K562 (cell line): ENCODE data around the gene TBL1X. TPM values are rescaled to one million over a fixed set of nuclear protein-coding genes. Genes with fewer than 3 reads are reported as not detected.

Source experiments
- ATAC-seq: fragments of 200-7000 bp; cut with Tn5 transposase; 3 replicates; pipeline ENCODE4 v1.9.1; 2020; ENCODE audit warnings: moderate library complexity
- BruUV-seq: library from RNA; stranded (reverse); fragments of 400-500 nt; replicated peaks from 2 replicates; lab custom pipeline; 2021; lab: Mats Ljungman, UMichigan
- CTCF ChIA-PET: fragments of 300-600 bp; formaldehyde crosslinking; extraction: SDS; loops from one replicate; lab custom pipeline; 2021; ENCODE audit warnings: low intra/inter-chr PET ratio; lab: Yijun Ruan, JAX
- POLR2A ChIA-PET: fragments of 300-600, 350-650 bp; sonication (Branson Sonifier 250); formaldehyde crosslinking; extraction: SDS; loops from one replicate; lab custom pipeline; 2021; ENCODE audit warnings: antibody characterized with exemption, inconsistent platforms; lab: Yijun Ruan, JAX
- DNase-seq, 4 experiments: peaks; one replicate each; pipeline versions ENCODE4 v3.0.0 to v3.0.0-alpha.2; 2011 to 2018; ENCODE audit warnings: low spot score in 3 of 4, mixed read lengths in 3 of 4; ENCODE audit errors: extremely low read depth in 1 of 4
- FAIRE-seq: peaks from 2 replicates; lab custom pipeline; 2011; peaks lifted over from hg19 to GRCh38; lab: Jason Lieb, UNC
- H2AFZ ChIP-seq: 2 replicates; pipeline ENCODE4 v1.6.0; 2011; ENCODE audit warnings: low read depth, low read length, control low read depth, inconsistent platforms
- H3K27ac ChIP-seq: fragments of 200-600 bp; 3 replicates; pipeline ENCODE4 v1.8.0; 2011; ENCODE audit warnings: low read depth, mild to moderate bottlenecking, control low read depth, inconsistent platforms, low read length, moderate library complexity, mixed read lengths; ENCODE audit errors: extremely low read depth
- H3K27me3 ChIP-seq, 2 experiments: fragments of 300-600 bp in 1 of 2; 2 replicates in 1 of 2; 3 replicates in 1 of 2; pipeline versions ENCODE4 v1.6.0 to v1.8.0; 2011; ENCODE audit warnings: inconsistent platforms in 2 of 2, low read length in 2 of 2, mild to moderate bottlenecking in 1 of 2, mixed read lengths in 1 of 2, moderate library complexity in 1 of 2; ENCODE audit not compliant: control insufficient read depth in 2 of 2, insufficient read depth in 2 of 2
- H3K36me3 ChIP-seq: fragments of 300-600 bp; 3 replicates; pipeline ENCODE4 v1.8.0; 2011; ENCODE audit warnings: mild to moderate bottlenecking, low read length, inconsistent platforms; ENCODE audit not compliant: control insufficient read depth, insufficient read depth
- H3K4me1 ChIP-seq, 2 experiments: fragments of 200-600 bp in 1 of 2; replicated peaks in 1 of 2; 2 replicates in 1 of 2; 3 replicates in 1 of 2; pipeline versions ENCODE4 v1.5.1 to v1.8.0; 2011; ENCODE audit warnings: inconsistent platforms in 2 of 2, low read length in 2 of 2, mild to moderate bottlenecking in 1 of 2, mixed read lengths in 1 of 2, moderate library complexity in 1 of 2; ENCODE audit not compliant: control insufficient read depth in 2 of 2, insufficient read depth in 2 of 2
- H3K4me2 ChIP-seq: 2 replicates; pipeline ENCODE4 v1.6.1; 2011; ENCODE audit warnings: low read length, control low read depth, inconsistent platforms, mixed read lengths; ENCODE audit not compliant: insufficient read depth
- H3K4me3 ChIP-seq: fragments of 200-600 bp; sonication (generic), shearing (Covaris generic); 2 replicates; pipeline ENCODE4 v1.5.1; 2016; ENCODE audit warnings: control low read depth, inconsistent platforms
- H3K79me2 ChIP-seq: fragments of 200-600 bp; 3 replicates; pipeline ENCODE4 v1.8.0; 2011; ENCODE audit warnings: low read length, inconsistent platforms; ENCODE audit not compliant: control insufficient read depth, insufficient read depth
- H3K9ac ChIP-seq, 2 experiments: 2 replicates each; pipeline versions ENCODE4 v1.6.0 to v1.6.1; 2011; ENCODE audit warnings: low read depth in 2 of 2, low read length in 2 of 2, control low read depth in 1 of 2, inconsistent platforms in 1 of 2, mild to moderate bottlenecking in 1 of 2, mixed read lengths in 1 of 2; ENCODE audit not compliant: insufficient read depth in 1 of 2
- H3K9me1 ChIP-seq: one replicate; pipeline ENCODE4 v1.6.0; 2011; ENCODE audit warnings: inconsistent platforms, mild to moderate bottlenecking, low read length, moderate library complexity; ENCODE audit not compliant: control insufficient read depth, insufficient read depth
- H3K9me3 ChIP-seq: replicated peaks from 2 replicates; pipeline ENCODE4 v1.5.1; 2011; ENCODE audit warnings: low read depth, low read length, inconsistent platforms; ENCODE audit not compliant: control insufficient read depth, insufficient read depth
- H4K20me1 ChIP-seq: replicated peaks from 2 replicates; pipeline ENCODE4 v1.6.1; 2011; ENCODE audit warnings: low read length, inconsistent platforms, mixed read lengths; ENCODE audit not compliant: control insufficient read depth, insufficient read depth
- DDX20 ChIP-seq: fragments of 450-650 bp; IDR thresholded peaks from 2 replicates; pipeline ENCODE4 v1.6.1; 2016; ENCODE audit warnings: missing genetic modification characterization, low read depth, mild to moderate bottlenecking, missing compliant biosample characterization, moderate library complexity
- MAFG ChIP-seq: fragments of 450-650 bp; conservative IDR thresholded peaks from 2 replicates; pipeline ENCODE4 v1.6.1; 2016; ENCODE audit warnings: missing genetic modification characterization, missing compliant biosample characterization
- NR1H2 ChIP-seq: sonication (generic); formaldehyde crosslinking; IDR thresholded peaks from 2 replicates; pipeline ENCODE4 v1.4.0; 2020; ENCODE audit warnings: mild to moderate bottlenecking, missing genetic modification reagents
- SPI1 ChIP-seq: IDR thresholded peaks from 2 replicates; pipeline ENCODE4 v1.6.1; 2011; ENCODE audit warnings: low read depth, low read length, control low read depth, borderline replicate concordance
- ZKSCAN1 ChIP-seq: fragments of 150-350 bp; IDR thresholded peaks from 2 replicates; pipeline ENCODE4 v1.6.1; 2016; ENCODE audit warnings: low read depth, low read length
- WGBS: fragments of 100-300 bp; shearing (Covaris generic); methylation state at CpG from one replicate; pipeline ENCODE4 v1.1.6; 2016; ENCODE audit warnings: low coverage, mixed read lengths; ENCODE audit not compliant: insufficient coverage; ENCODE audit errors: missing lambda C conversion rate; 5-methylcytosine and 5-hydroxymethylcytosine counted together
- in situ Hi-C: fragments of 300-500 bp; cut with MboI; formaldehyde crosslinking; loops from 4 replicates; pipeline ENCODE4 v1.15.0; 2018; ENCODE audit warnings: inconsistent platforms, mixed read lengths
- intact Hi-C: fragments of 100-400 bp; cut with micrococcal nuclease; formaldehyde crosslinking; loops from 2 replicates; pipeline ENCODE4 v1.14.2; 2022
- polyA plus RNA-seq, 8 experiments: library from polyadenylated mRNA; depleted of rRNA in 4 of 8; stranded (reverse) in 5 of 8; unstranded in 3 of 8; fragments of >200 nt; fragmentation: Nextera tagmentation in 2 of 8; fragmentation: Illumina TruSeq in 1 of 8; extraction: Ambion mirVana in 2 of 8; extraction: Trizol in 1 of 8; gene quantifications; 2 replicates each; pipeline versions ENCODE4 v1.2.1 to v1.2.3, GENCODE V29; 2011 to 2014; ENCODE audit warnings: inconsistent platforms in 1 of 8, missing spikeins in 1 of 8
- total RNA-seq, 7 experiments: library from RNA; depleted of rRNA in 6 of 7; stranded (reverse); fragments of >200 nt in 6 of 7; fragmentation: Illumina TruSeq in 2 of 7; extraction: Trizol in 2 of 7; gene quantifications; 2 replicates each; pipeline versions ENCODE4 v1.2.1 to v1.2.3, GENCODE V29; 2011 to 2021; ENCODE audit warnings: low replicate concordance in 1 of 7
- TF ChIP-seq, protein P1 (sequence below): sonication (generic); formaldehyde crosslinking; IDR thresholded peaks from 2 replicates; pipeline ENCODE4 v1.8.0; 2023; ENCODE audit warnings: mild to moderate bottlenecking, missing genetic modification reagents
- TF ChIP-seq, protein P2 (sequence below): fragments of 450-650 bp; IDR thresholded peaks from 2 replicates; pipeline ENCODE4 v1.6.1; 2014; ENCODE audit warnings: low read depth, mild to moderate bottlenecking, moderate library complexity, borderline replicate concordance
- TF ChIP-seq, protein P3 (sequence below), 2 experiments: IDR thresholded peaks; 2 replicates each; pipeline ENCODE4 v1.6.1; 2011; ENCODE audit warnings: borderline replicate concordance in 1 of 2, control low read depth in 1 of 2, low read depth in 1 of 2, low read length in 1 of 2, mild to moderate bottlenecking in 1 of 2, mixed read lengths in 1 of 2, moderate library complexity in 1 of 2; ENCODE audit not compliant: insufficient read depth in 1 of 2, insufficient read length in 1 of 2, poor library complexity in 1 of 2, severe bottlenecking in 1 of 2; ENCODE audit errors: extremely low read depth in 1 of 2
- TF ChIP-seq, protein P4 (sequence below): fragments of 200-800 bp; sonication (Bioruptor generic); IDR thresholded peaks from 2 replicates; pipeline ENCODE4 v1.6.1; 2017; ENCODE audit warnings: missing genetic modification characterization, missing compliant biosample characterization

Gene TBL1X
- total and polyA plus RNA-seq, 9 of the 15 experiments (the other 6 are each of a cell fraction or from before 2014, with no cell fraction given): 6.0 to 49.6 (median 19.7) TPM

DNA sequence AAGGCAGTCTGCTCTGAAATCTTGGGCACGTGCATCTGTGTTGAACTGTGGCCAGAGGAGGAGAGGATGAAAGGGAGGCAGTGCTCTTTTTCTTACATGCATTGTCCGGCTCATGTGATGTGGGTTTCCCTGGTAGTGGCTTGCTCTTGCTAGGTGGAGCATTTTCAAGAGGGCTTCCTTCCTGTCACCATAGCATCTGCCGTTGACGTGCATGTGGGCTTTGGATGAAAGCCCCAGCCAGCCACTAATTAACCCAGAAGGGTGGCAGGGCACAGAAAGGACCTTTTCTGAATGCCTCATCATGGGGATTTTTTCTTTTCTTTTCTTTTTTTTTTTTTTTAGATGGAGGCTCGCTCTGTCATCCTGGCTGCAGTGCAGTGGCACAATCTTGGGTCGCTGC is 179.5 kb downstream of the TBL1X start:
- 72% methylated on average over 3 of the region's 6 CpGs for WGBS
- no TSS peak for BruUV-seq
- intact Hi-C loops (loop anchor here (10.0 kb wide), 1 partner anchor 180 kb away; the partner anchor contains the start of gene TBL1X), in situ Hi-C loops (no loop called here)
- Histone ChIP-seq H3K9me3 (no peaks in the 10 kb centered on the region), H3K27ac (no peak overlapping the region), H3K9ac (no peak overlapping the region), H3K79me2 (peaks cover 2% of the 10 kb centered on the region; the same call in 1 of the 3 replicates), H3K4me3 (no peak overlapping the region), H3K36me3 (no peaks in the 10 kb centered on the region; the same call in 2 of the 3 replicates), H2AFZ (no peak overlapping the region), H3K4me1 (peaks cover 3 to 6% of the 10 kb centered on the region in 2 experiments; a peak in 2 of 5 replicates), H3K27me3 (no peaks in the 10 kb centered on the region), H3K4me2 (no peak overlapping the region), H3K9me1 (no peaks in the 10 kb centered on the region), H4K20me1 (peaks cover 3% of the 10 kb centered on the region; the same call in 1 of the 2 replicates)
- ChIA-PET CTCF (no interaction called here), POLR2A (no interaction called here)
- FAIRE-seq (no peak), DNase-seq (no peak), ATAC-seq (no peak)
- TF ChIP-seq, protein P1, sequence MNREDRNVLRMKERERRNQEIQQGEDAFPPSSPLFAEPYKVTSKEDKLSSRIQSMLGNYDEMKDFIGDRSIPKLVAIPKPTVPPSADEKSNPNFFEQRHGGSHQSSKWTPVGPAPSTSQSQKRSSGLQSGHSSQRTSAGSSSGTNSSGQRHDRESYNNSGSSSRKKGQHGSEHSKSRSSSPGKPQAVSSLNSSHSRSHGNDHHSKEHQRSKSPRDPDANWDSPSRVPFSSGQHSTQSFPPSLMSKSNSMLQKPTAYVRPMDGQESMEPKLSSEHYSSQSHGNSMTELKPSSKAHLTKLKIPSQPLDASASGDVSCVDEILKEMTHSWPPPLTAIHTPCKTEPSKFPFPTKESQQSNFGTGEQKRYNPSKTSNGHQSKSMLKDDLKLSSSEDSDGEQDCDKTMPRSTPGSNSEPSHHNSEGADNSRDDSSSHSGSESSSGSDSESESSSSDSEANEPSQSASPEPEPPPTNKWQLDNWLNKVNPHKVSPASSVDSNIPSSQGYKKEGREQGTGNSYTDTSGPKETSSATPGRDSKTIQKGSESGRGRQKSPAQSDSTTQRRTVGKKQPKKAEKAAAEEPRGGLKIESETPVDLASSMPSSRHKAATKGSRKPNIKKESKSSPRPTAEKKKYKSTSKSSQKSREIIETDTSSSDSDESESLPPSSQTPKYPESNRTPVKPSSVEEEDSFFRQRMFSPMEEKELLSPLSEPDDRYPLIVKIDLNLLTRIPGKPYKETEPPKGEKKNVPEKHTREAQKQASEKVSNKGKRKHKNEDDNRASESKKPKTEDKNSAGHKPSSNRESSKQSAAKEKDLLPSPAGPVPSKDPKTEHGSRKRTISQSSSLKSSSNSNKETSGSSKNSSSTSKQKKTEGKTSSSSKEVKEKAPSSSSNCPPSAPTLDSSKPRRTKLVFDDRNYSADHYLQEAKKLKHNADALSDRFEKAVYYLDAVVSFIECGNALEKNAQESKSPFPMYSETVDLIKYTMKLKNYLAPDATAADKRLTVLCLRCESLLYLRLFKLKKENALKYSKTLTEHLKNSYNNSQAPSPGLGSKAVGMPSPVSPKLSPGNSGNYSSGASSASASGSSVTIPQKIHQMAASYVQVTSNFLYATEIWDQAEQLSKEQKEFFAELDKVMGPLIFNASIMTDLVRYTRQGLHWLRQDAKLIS (CRISPR knock-in tag): no peak
- no peak for TF ChIP-seq MAFG (tag)
- no peak for TF ChIP-seq ZKSCAN1
- TF ChIP-seq, protein P2, sequence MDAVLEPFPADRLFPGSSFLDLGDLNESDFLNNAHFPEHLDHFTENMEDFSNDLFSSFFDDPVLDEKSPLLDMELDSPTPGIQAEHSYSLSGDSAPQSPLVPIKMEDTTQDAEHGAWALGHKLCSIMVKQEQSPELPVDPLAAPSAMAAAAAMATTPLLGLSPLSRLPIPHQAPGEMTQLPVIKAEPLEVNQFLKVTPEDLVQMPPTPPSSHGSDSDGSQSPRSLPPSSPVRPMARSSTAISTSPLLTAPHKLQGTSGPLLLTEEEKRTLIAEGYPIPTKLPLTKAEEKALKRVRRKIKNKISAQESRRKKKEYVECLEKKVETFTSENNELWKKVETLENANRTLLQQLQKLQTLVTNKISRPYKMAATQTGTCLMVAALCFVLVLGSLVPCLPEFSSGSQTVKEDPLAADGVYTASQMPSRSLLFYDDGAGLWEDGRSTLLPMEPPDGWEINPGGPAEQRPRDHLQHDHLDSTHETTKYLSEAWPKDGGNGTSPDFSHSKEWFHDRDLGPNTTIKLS: no peak
- TF ChIP-seq DDX20 (tag): no peak
- no peak for TF ChIP-seq NR1H2 (CRISPR knock-in tag)
- TF ChIP-seq SPI1: no peak
- TF ChIP-seq, protein P3, sequence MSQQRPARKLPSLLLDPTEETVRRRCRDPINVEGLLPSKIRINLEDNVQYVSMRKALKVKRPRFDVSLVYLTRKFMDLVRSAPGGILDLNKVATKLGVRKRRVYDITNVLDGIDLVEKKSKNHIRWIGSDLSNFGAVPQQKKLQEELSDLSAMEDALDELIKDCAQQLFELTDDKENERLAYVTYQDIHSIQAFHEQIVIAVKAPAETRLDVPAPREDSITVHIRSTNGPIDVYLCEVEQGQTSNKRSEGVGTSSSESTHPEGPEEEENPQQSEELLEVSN (IDR thresholded peaks at IDR 0.05; ENCODE audit: borderline replicate concordance in 1 of 2, extremely low read depth in 1 of 2, insufficient read depth in 1 of 2, insufficient read length in 1 of 2, low read depth in 1 of 2, low read length in 1 of 2, poor library complexity in 1 of 2, severe bottlenecking in 1 of 2): no peak
- TF ChIP-seq, protein P4, sequence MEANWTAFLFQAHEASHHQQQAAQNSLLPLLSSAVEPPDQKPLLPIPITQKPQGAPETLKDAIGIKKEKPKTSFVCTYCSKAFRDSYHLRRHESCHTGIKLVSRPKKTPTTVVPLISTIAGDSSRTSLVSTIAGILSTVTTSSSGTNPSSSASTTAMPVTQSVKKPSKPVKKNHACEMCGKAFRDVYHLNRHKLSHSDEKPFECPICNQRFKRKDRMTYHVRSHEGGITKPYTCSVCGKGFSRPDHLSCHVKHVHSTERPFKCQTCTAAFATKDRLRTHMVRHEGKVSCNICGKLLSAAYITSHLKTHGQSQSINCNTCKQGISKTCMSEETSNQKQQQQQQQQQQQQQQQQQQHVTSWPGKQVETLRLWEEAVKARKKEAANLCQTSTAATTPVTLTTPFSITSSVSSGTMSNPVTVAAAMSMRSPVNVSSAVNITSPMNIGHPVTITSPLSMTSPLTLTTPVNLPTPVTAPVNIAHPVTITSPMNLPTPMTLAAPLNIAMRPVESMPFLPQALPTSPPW (CRISPR knock-in tag): no peak
